Measurements from ENCODE around the gene PATZ1. TPM values are rescaled to one million over a fixed set of nuclear protein-coding genes. Genes with fewer than 3 reads are reported as not detected.

Gene PATZ1
- total RNA-seq, 1 experiment from 2014 or later = 58.5 TPM

DNA sequence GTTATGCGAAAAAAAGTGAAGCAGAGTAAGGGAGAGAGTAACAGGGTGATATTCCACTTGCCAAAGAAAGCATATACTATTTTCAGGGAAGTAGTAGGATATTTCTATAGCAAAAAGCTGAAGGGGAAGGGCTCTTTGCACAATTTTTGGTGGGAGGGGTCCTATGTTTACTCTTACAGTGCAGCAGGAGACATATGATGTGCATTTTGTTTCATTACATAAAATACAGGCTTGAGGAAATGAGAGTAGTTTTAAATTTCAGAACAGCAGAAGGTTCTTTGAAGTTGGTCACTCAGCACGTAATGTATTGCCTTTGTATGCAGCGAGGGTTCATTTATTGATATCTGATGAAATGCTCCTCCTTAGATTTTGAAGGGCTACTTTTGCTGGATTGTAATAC, 50.8 kb downstream of the PATZ1 start:
- Histone ChIP-seq H3K4me3 (ENCODE audit: low read depth, low read length, poor library complexity, severe bottlenecking) (no peak overlapping the region), H3K4me1 (ENCODE audit: insufficient read depth, low read length, poor library complexity, severe bottlenecking) (peaks cover 33% of the 10 kb centered on the region), H3K36me3 (ENCODE audit: insufficient read depth, low read length, poor library complexity, severe bottlenecking) (no peaks in the 10 kb centered on the region), H3K27me3 (replicated peaks; ENCODE audit: insufficient read depth, low read depth, low read length, poor library complexity) (no peaks in the 10 kb centered on the region), H3K9me3 (ENCODE audit: low read depth, low read length, poor library complexity, severe bottlenecking) (no peaks in the 10 kb centered on the region), H3K27ac (ENCODE audit: low read depth, low read length, poor library complexity, severe bottlenecking) (no peak overlapping the region)
- TF ChIP-seq, protein P1, sequence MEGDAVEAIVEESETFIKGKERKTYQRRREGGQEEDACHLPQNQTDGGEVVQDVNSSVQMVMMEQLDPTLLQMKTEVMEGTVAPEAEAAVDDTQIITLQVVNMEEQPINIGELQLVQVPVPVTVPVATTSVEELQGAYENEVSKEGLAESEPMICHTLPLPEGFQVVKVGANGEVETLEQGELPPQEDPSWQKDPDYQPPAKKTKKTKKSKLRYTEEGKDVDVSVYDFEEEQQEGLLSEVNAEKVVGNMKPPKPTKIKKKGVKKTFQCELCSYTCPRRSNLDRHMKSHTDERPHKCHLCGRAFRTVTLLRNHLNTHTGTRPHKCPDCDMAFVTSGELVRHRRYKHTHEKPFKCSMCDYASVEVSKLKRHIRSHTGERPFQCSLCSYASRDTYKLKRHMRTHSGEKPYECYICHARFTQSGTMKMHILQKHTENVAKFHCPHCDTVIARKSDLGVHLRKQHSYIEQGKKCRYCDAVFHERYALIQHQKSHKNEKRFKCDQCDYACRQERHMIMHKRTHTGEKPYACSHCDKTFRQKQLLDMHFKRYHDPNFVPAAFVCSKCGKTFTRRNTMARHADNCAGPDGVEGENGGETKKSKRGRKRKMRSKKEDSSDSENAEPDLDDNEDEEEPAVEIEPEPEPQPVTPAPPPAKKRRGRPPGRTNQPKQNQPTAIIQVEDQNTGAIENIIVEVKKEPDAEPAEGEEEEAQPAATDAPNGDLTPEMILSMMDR (conservative IDR thresholded peaks at IDR 0.05; ENCODE audit: low read depth, low read length) = no peak
- no peak for TF ChIP-seq EZH2 (IDR thresholded peaks at IDR 0.05; ENCODE audit: borderline replicate concordance, low read depth, low read length, poor library complexity, severe bottlenecking)
- POLR2A ChIA-PET (ENCODE audit: low non-redundant PET) = no interaction called here
- intact Hi-C loops (cut with micrococcal nuclease; ENCODE audit: unreplicated experiment) = no loop called here
- CTCF ChIA-PET = no interaction called here
- no peak for DNase-seq (ENCODE audit: low spot score)
- no TSS peak for BruUV-seq (replicated peaks)

DNA sequence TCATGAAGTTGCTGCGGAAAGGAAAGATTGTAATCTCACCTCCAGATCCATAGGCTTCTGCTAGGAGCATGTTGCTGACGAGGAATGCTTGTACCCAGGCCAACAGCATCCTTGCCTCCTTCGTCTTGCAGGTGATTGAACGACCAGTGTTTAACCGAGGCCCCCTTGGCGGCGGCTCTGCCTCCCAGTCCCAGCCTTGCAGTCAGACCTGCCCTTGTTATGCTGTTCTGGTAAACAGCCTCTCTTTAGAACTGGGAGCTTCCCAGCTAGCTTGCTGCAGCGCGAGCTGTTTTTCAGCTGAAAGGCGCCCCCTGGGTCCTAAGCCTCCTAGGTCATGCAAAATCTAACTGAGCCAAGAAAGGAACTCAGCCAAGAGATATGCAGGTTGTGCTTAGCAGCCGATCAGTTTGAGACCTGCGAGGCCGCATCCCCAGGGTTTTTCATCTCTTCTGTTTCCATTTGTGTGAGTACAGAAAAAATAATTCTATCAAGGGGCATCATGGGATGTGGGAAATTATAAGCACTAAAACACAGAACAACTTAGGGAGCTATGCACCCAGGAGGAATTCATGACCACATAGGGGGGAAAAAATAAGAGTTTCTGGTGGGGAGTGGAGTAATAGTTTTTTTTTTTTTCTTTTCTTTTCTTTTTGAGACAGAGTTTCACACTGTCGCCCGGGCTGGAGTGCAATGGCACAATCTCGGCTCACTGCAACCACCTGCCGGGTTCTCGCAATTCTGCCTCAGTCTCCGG, 53.7 kb downstream of the PATZ1 start, which contains the start of gene PIK3IP1:
PIK3IP1 (minus strand) TSS at position 253 of the 754 bp plus-strand sequence; CDS start at position 109, 144 bp downstream.
- Histone ChIP-seq H3K27me3 (replicated peaks; ENCODE audit: insufficient read depth, low read depth, low read length, poor library complexity) (no peaks in the 10 kb centered on the region), H3K9me3 (ENCODE audit: low read depth, low read length, poor library complexity, severe bottlenecking) (no peaks in the 10 kb centered on the region), H3K4me1 (ENCODE audit: insufficient read depth, low read length, poor library complexity, severe bottlenecking) (peaks cover 36% of the 10 kb centered on the region), H3K27ac (ENCODE audit: low read depth, low read length, poor library complexity, severe bottlenecking) (no peak within 1 kb of the TSS), H3K4me3 (ENCODE audit: low read depth, low read length, poor library complexity, severe bottlenecking) (peak within 1 kb of the TSS; percentile 32), H3K36me3 (ENCODE audit: insufficient read depth, low read length, poor library complexity, severe bottlenecking) (no peaks in the 10 kb centered on the region)
- TF ChIP-seq, protein P1 (conservative IDR thresholded peaks at IDR 0.05; ENCODE audit: low read depth, low read length) = peak; percentile 54; the same call in 1 of the 2 replicates
- TF ChIP-seq EZH2 (IDR thresholded peaks at IDR 0.05; ENCODE audit: borderline replicate concordance, low read depth, low read length, poor library complexity, severe bottlenecking) = no peak
- no TSS peak for BruUV-seq (replicated peaks)
- ChIA-PET POLR2A (ENCODE audit: low non-redundant PET) (interaction anchor here (1.0 kb wide), 1 partner anchor 207 kb away, joined by 3 read pairs; no protein-coding TSS in a partner anchor), CTCF (interaction anchor here (0.6 to 1.5 kb wide), 5 partner anchors 19 to 85 kb away, joined by 3 to 7 read pairs (median 4); partner anchors contain the start of gene LIMK2)
- intact Hi-C loops (cut with micrococcal nuclease; ENCODE audit: unreplicated experiment) = loop anchor here (2.0 to 5.0 kb wide), 3 partner anchors 20 to 185 kb away; partner anchors contain the start of genes LIMK2 and SELENOM
- peak; percentile 86 for DNase-seq (ENCODE audit: low spot score)

DNA sequence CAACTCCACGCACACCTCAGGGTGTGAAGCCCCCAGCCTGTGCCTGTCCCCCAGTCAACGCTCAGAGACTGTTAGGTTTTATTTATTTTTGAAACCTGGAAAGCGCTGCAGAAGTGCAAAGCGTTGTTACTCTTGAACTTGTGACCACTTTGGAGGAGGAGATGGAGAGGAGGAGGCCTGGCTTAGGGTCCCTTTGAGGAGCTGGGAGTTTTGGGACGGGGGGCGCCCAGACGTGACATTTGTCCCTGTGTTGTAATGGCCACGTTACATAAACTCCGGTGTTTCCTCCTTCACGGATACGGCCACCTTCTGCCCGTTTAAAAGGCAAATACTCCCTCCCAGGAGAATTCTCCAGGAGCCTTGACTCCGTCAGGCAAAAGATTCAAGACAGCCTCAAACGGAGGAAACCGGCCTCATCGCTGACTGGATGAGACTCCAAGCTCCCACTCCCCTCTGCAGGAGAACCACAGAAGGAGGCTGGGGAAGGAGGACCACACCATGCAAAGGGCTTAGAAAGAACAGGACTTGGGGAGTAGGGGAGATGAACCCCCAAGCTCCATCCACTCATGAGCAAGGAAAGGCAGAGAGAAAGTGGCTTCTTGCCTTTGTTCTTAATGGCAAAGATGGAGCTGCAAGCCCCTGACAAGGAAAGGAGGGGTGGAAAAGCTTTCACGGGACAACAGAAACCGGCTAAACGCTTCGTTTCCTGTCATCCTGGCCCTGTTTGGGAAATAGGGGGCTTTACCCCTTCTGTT, 54.5 kb downstream of the PATZ1 start:
- CTCF ChIA-PET = interaction anchor here (0.6 to 1.6 kb wide), 5 partner anchors 19 to 79 kb away, joined by 3 to 7 read pairs (median 5); partner anchors contain the start of gene LIMK2
- no TSS peak for BruUV-seq (replicated peaks)
- H3K4me1 ChIP-seq (ENCODE audit: insufficient read depth, low read length, poor library complexity, severe bottlenecking) = peaks cover 31% of the 10 kb centered on the region
- peak; percentile 24 for DNase-seq (ENCODE audit: low spot score)
- no peaks in the 10 kb centered on the region for H3K27me3 ChIP-seq (replicated peaks; ENCODE audit: insufficient read depth, low read depth, low read length, poor library complexity)
- intact Hi-C loops (cut with micrococcal nuclease; ENCODE audit: unreplicated experiment) = loop anchor here (2.0 to 5.0 kb wide), 3 partner anchors 21 to 184 kb away; partner anchors contain the start of genes LIMK2 and SELENOM
- peak overlapping the region; percentile 32 for H3K4me3 ChIP-seq (ENCODE audit: low read depth, low read length, poor library complexity, severe bottlenecking)
- H3K36me3 ChIP-seq (ENCODE audit: insufficient read depth, low read length, poor library complexity, severe bottlenecking) = no peaks in the 10 kb centered on the region
- POLR2A ChIA-PET (ENCODE audit: low non-redundant PET) = interaction anchor here (1.0 kb wide), 1 partner anchor 207 kb away, joined by 3 read pairs; no protein-coding TSS in a partner anchor
- no peak for TF ChIP-seq EZH2 (IDR thresholded peaks at IDR 0.05; ENCODE audit: borderline replicate concordance, low read depth, low read length, poor library complexity, severe bottlenecking)
- TF ChIP-seq, protein P1 (conservative IDR thresholded peaks at IDR 0.05; ENCODE audit: low read depth, low read length) = no peak
- no peak overlapping the region for H3K27ac ChIP-seq (ENCODE audit: low read depth, low read length, poor library complexity, severe bottlenecking)
- H3K9me3 ChIP-seq (ENCODE audit: low read depth, low read length, poor library complexity, severe bottlenecking) = no peaks in the 10 kb centered on the region

Measured in A673 (cell line).